Muscle of arm (tissue), 14 donors: ENCODE data around the gene SPOCK3. TPM values are rescaled to one million over a fixed set of nuclear protein-coding genes. Genes with fewer than 3 reads are reported as not detected.
"Not testable (repeated sequence)": the region's sequence is repeated elsewhere in the genome, so short reads cannot be mapped to it uniquely, and the experiment has no call there.

ENCODE experiments used
- DNase-seq: peaks from one replicate; pipeline ENCODE4 v3.0.0-alpha.2; 2013
- long read RNA-seq, 11 donors: transcript quantifications; one replicate each; lab custom pipeline, GENCODE V29; 2026
- polyA plus RNA-seq, 12 donors: library from polyadenylated mRNA; unstranded; fragments of 120-200 nt; gene quantifications; one replicate each; pipeline ENCODE4 v1.2.1, GENCODE V29; 2013; ENCODE audit not compliant: insufficient read length in 12 of 12

Gene SPOCK3
- 1 to 10 TPM in 9 of 12 donors, under 1 TPM in 2, not detected in 1; 0.54 to 3.7 (median 1.2) TPM for polyA plus RNA-seq
- long read RNA-seq, donor 1, partial matches to known transcripts = 0 of 2 reads
- long read RNA-seq, donor 1, other reads (novel, unspliced or antisense) = 0 of 2 reads
- long read RNA-seq, donor 2 = 0 reads
- long read RNA-seq, donor 3, partial matches to known transcripts = 0 of 1 reads
- long read RNA-seq, donor 3, other reads (novel, unspliced or antisense) = 0 of 1 reads
- long read RNA-seq, donor 4 = 0 reads
- long read RNA-seq, donor 5 = 0 reads
- long read RNA-seq, donor 6 = 0 reads
- long read RNA-seq, donor 7 = 0 reads
- long read RNA-seq, donor 8 = 0 reads
- long read RNA-seq, donor 9 = 0 reads
- long read RNA-seq, donor 10 = 0 reads
- long read RNA-seq, donor 11 = 0 reads

- peak; percentile 30 for DNase-seq
Observed at GRCh38 chr4:167234316-167234881, at the start of gene SPOCK3. SPOCK3 (minus strand) TSS chr4:167234494.

GRCh38 chr4:167282171-167282864 is 48.0 kb upstream of the SPOCK3 start:
- no peak for DNase-seq

GRCh38 chr4:167281545-167281944 is 47.3 kb upstream of the SPOCK3 start:
- not testable (repeated sequence) for DNase-seq

DNA sequence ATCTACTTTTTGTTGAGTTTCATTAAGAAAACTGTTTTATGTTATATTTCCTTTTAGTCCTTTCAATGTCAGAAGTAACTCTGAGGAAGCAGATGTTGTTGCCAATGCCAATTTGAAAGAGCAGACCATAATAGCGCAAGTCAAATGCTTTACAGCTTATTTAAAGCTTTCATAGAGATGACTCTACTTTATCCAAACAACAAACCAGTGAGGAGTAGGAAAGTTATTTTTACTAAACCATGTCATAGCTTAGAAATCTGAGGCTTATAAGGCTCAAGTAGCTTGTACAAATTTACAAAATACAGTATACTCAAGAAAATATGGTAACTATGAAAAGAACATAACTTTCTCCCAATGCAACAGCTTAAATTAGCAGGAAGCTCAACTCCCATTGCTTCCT is 40.1 kb upstream of the SPOCK3 start:
- DNase-seq = no peak

DNA sequence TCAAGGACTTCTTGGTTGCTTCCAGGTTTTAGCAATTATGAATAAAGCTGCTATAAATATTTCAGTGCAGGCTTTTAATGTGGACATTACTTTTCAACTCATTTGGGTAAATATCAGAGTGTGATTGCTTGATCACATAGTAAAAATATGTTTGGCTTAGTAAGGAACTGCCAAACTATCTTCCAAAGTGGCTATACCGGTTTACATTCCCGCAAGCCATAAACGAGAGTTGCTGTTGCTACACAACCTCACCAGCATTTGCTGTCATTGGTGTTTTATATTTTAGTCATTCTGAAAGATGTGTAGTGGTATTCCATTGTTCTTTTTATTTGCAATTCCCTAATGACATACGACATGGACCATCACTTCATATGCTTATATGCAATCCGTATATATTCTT is 30.9 kb upstream of the SPOCK3 start:
- no peak for DNase-seq

GRCh38 chr4:167248271-167248670 is 14.0 kb upstream of the SPOCK3 start:
- DNase-seq = no peak

- DNase-seq = no peak
Observed at GRCh38 chr4:167239627-167240026, 5.3 kb upstream of the SPOCK3 start.

- no peak for DNase-seq
Observed at GRCh38 chr4:167238226-167238625, 3.9 kb upstream of the SPOCK3 start.

DNA sequence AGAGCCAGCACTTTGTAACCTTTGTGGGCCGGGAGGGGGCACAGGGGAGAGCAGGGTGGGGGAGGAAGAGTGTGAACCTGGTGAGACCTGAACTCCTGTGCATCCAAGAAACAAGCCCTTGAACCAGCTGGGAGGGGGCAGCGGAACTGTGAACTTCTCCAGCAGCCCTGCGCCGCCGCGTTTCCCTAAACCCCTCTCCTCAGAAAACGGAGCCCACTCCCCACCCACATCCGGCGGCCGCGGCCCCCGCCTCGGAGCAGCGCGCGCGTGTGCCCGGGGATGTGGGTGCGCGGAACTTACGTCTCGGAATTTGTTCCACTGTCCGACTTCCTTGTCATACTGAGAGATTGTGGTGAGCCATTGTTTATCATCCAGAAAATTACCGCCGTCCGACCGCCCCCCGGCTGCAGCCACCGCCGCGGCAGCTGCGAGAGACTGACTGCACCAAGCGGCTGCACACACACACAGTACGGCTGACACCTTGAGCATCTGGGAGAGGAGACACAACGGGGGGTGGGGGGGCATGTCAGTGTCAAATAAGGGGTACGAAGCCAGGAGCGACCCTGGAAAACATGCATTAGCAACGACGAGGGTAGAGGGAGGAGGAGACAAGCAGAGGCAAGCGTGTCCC is 494 bp downstream of the SPOCK3 start:
- DNase-seq = peak; percentile 9

DNA sequence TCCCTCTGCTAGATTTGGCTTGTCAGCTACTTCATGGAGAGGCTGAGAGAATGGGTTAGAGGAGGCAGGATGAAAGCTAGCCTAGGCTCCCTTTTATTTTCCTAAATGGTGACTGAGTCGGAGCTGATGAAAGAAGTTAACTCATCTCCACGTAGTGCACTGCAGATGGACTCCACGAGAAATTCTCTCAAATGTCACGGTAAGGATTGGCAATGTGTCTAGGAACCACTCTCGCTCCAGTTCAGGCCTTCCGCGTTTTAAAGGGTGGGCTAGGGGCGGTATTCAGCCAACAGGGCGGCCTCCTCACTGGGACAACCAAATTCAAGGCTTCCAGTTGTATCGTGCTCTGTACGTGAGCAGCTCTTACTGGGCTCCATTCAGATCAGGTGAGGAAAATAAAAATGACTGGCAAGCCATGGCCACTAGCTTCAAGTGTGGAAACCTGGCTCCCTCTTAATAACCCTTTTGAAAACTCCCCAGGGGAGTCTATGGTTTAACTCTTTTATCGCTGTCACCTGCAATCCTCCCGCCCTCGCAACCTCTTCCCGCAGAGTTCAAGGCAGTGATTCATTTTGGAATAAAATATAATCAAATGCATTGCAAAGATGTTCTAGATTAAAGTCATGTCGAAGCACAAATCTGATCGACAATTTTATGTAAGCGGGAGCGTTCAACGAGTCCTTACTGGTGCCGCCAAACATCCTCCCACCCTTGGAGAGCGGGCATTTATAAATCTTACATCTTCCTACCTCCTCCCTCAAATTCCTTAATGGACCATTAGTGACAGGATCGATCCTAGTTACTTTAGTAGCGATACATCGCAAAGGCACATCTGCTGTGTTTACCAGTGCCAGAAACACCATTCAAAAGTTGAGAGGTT is 1.2 kb downstream of the SPOCK3 start:
- DNase-seq = no peak

DNA sequence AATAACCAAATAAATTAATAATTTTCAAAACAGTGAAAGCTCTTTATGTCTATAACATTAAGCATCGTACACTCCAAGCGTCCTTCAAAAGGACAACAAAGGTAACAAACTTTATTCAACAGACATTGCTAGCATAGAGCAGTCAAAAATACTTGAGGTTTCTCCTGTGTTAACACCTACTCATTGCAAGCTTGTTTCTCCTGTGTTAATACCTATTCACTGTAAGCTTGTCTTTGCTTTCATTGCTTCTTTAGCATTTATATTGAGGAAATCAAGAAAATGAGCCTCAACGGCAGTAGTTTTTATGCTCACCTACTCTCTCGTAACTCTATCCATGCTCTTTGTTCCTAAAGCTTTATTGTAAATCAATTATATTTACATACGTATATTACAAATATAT is 3.5 kb downstream of the SPOCK3 start:
- DNase-seq = no peak

GRCh38 chr4:167222099-167222498 is 12.2 kb downstream of the SPOCK3 start:
- DNase-seq = no peak

DNA sequence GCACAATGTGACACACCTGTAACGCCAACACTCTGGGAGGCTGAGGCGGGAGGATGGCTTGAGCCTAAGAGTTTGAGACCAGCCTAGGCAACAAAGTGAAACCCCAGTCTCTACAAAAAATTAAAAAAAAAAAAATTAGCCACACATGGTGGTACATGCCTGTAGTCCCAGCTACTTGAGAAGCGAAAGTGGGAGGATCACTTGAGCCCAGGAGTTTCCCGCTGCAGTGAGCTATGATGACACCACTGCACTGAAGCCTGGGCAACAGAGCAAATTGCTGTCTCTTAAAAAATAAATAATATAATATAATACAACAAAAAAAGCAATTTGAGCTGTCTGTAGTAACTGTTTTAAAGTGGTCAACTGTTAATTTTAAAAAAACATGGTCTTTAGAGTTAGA is 13.2 kb downstream of the SPOCK3 start:
- DNase-seq = no peak

DNA sequence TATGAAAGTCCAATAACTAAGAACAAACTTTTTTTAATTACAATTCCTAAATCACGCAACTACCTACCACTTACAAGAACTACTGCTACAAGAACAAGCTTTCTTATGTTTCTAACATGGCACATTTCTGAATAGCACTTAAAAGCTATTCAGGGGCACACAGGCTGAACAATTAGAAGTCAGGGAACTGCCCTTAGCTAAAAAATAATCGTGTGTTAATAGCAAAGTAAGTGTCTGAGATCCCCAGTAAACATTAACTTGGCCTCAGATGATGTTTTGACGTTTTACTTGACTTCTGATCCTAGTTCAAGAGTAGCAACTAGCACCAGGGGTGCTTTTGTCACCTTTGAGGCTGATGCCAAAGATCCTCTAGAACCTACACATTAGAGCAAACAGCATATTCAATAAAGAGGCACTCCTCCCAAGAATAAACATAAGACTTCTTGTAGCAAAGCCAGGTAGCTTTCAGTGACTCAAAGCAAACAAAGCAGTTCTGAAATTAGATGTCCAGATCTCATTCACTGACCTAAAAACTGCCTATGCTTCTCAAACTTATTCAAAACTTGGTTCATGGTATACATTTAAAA is 16.2 kb downstream of the SPOCK3 start:
- no peak for DNase-seq

GRCh38 chr4:167216783-167217182 is 17.5 kb downstream of the SPOCK3 start:
- no peak for DNase-seq

- DNase-seq = no peak
Observed at GRCh38 chr4:167210166-167210565, 24.1 kb downstream of the SPOCK3 start.

GRCh38 chr4:167196344-167197012 is 37.8 kb downstream of the SPOCK3 start:
- DNase-seq = no peak

- DNase-seq = no peak
Observed at GRCh38 chr4:167190379-167190778, 43.9 kb downstream of the SPOCK3 start.

DNA sequence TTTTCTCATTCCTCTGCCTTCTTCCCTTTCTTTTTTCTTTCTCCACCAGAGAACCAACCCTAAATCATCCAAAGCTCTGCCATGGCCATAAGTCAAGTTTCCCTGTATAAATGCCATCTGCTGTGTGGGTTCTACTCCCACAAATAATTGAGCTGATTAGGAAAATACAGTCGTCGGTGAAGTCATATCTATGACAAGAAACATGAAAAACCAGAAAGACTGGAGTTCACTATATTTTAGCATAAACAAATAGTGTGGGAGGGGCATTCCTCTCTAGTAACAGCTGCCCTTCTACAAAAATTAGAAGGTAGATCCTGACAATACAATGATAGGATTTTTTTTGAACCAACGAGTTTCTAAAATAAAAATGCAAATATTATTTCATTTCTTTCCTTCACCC is 48.8 kb downstream of the SPOCK3 start:
- DNase-seq = no peak

- DNase-seq = no peak
Observed at GRCh38 chr4:167183036-167183435, 51.3 kb downstream of the SPOCK3 start.

DNA sequence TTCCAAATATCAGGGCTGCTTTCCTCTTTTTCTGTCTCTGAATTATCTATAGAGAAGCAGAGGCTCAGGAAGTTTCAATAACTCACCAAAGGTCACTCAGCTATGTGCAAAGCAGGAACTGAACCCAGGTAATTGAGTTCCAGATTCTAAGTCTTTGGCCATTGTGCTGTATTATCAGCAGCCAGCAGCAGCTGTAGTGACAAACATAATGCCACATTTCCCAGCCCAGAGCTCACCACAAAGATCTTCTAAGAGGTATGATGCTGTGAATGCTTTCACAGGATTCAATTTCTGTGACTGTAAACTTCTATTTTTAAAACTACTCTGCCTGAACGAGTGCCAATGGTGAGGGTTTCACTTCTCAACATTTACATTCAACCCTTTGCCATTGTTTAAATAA is 56.4 kb downstream of the SPOCK3 start:
- no peak for DNase-seq
